ENCODE results near the gene UBE2F. TPM values are rescaled to one million over a fixed set of nuclear protein-coding genes. Genes with fewer than 3 reads are reported as not detected.
A peak's percentile ranks its signal among the peaks of the same experiment; 100 is the strongest.
"Not testable (repeated sequence)": the region's sequence is repeated elsewhere in the genome, so short reads cannot be mapped to it uniquely, and the experiment has no call there.

Gene UBE2F
- total RNA-seq, 2 experiments from 2014 or later = 59.2 to 75.5 TPM

DNA sequence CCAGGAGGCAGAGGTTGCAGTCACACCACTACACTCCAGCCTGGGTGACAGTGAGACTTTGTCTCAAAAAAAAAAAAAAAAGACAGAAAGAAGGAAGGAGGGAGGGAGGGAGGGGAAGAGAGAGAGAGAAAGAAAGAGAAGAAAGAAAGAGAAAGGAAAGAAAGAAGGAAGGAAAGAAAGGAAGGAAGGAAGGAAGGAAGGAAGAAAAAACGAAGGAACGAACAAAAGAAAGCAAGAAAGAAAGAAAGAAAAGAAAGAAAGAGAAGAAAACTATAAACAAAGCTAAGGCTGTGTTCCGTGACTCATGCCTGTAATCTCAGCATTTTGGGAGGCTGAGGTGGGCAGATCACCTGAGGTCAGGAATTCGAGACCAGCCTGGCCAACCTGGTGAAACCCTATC lies 15.5 kb upstream of the UBE2F start:
- DNase-seq; CTCF ChIA-PET; H3K36me3 Mint-ChIP-seq (ENCODE audit: low read depth); ATAC-seq; H3K4me3 Mint-ChIP-seq; H3K27me3 Mint-ChIP-seq; H3K4me1 Mint-ChIP-seq; POLR2A ChIA-PET; H3K27ac Mint-ChIP-seq; H3K9me3 Mint-ChIP-seq (ENCODE audit: low read depth); intact Hi-C loops (cut with DNase I, micrococcal nuclease): not testable (repeated sequence)

DNA sequence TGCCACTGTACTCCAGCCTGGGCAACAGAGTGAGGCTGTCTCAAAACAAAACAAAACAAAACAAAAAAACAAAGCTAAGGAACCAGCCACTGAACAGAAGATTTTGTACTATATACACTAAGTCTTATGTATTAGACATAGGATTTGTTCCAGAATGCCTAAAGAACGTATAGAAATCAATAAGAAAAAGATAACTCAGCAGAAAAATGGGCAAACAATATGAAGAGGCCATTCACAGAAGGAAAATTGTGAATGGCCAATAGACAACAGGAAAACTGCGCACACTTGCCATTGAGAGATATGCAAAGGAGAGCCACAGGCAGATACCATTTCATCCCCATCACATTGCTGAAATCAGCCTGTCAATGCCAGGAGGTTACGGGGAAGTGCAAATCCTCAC lies 14.9 kb upstream of the UBE2F start:
- Mint-ChIP-seq H3K27ac (no peak overlapping the region), H3K4me1 (no peaks in the 10 kb centered on the region), H3K9me3 (ENCODE audit: low read depth) (no peaks in the 10 kb centered on the region), H3K4me3 (no peak overlapping the region), H3K27me3 (peaks cover 9% of the 10 kb centered on the region), H3K36me3 (ENCODE audit: low read depth) (no peaks in the 10 kb centered on the region)
- DNase-seq (no peak), ATAC-seq (no peak)
- ChIA-PET POLR2A (no interaction called here), CTCF (interaction anchor here (0.6 kb wide), 1 partner anchor 196 kb away, joined by 3 read pairs; no protein-coding TSS in a partner anchor)
- intact Hi-C loops (cut with DNase I, micrococcal nuclease) = no loop called here

DNA sequence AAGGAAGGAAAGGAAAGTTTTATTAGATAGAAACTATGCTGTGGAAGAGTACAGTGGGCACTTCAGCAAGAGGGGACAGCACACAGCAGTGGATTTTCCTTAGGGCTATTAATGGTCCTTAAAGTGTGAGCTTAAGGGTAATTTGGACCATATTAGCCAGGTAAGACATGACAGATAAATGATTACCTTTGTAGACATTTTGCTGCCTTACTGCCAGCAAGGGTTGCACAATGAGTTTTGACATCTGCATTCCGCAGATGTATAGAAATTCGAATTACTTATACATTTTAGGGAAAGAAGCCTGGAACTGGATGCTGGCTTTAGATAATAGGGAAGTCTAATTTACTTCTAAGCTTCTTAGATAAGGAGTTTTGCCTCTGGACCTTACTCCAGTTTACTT lies 14.0 kb upstream of the UBE2F start:
- intact Hi-C loops (cut with DNase I, micrococcal nuclease) = no loop called here
- Mint-ChIP-seq H3K36me3 (ENCODE audit: low read depth) (no peaks in the 10 kb centered on the region), H3K27ac (no peak overlapping the region), H3K4me1 (no peaks in the 10 kb centered on the region), H3K9me3 (ENCODE audit: low read depth) (no peaks in the 10 kb centered on the region), H3K4me3 (no peak overlapping the region), H3K27me3 (peaks cover 10% of the 10 kb centered on the region)
- ChIA-PET CTCF (interaction anchor here (1.4 to 2.4 kb wide), 2 partner anchors 11 to 16 kb away, joined by 6 read pairs; no protein-coding TSS in a partner anchor), POLR2A (no interaction called here)
- ATAC-seq (no peak), DNase-seq (no peak)

GRCh38 chr2:237955640-237956401 lies 11.0 kb upstream of the UBE2F start:
- no peak overlapping the region for H3K27ac Mint-ChIP-seq
- DNase-seq (peak; percentile 27), ATAC-seq (peak; percentile 39)
- no peaks in the 10 kb centered on the region for H3K4me1 Mint-ChIP-seq
- CTCF ChIA-PET = interaction anchor here (1.0 kb wide), 1 partner anchor 307 kb away, joined by 3 read pairs; no protein-coding TSS in a partner anchor
- POLR2A ChIA-PET = no interaction called here
- no peaks in the 10 kb centered on the region for H3K9me3 Mint-ChIP-seq (ENCODE audit: low read depth)
- no peaks in the 10 kb centered on the region for H3K36me3 Mint-ChIP-seq (ENCODE audit: low read depth)
- H3K4me3 Mint-ChIP-seq = no peak overlapping the region
- intact Hi-C loops (cut with DNase I, micrococcal nuclease) = no loop called here
- peaks cover 10% of the 10 kb centered on the region for H3K27me3 Mint-ChIP-seq

DNA sequence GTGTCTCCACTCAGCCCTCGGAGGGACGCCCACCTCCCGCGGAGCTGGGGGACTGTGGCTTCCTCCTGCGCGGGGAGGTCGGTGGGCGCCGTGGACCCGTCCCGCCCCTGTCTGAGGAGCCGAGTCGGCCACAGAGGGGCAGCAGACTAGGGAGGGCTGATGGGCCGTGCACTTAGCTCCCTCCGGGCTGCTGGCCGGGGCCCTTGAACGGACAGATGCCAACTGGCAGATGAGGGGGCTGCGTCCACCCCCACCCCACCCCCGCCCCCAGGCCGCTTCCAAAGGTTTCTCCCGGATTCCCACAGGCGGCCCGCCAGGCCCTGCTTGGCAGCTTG lies 10.4 kb upstream of the UBE2F start:
- H3K27me3 Mint-ChIP-seq = peaks cover 10% of the 10 kb centered on the region
- H3K4me1 Mint-ChIP-seq = no peaks in the 10 kb centered on the region
- no peak for DNase-seq
- ATAC-seq = no peak
- H3K4me3 Mint-ChIP-seq = no peak overlapping the region
- no peaks in the 10 kb centered on the region for H3K36me3 Mint-ChIP-seq (ENCODE audit: low read depth)
- H3K9me3 Mint-ChIP-seq (ENCODE audit: low read depth) = no peaks in the 10 kb centered on the region
- POLR2A ChIA-PET = no interaction called here
- intact Hi-C loops (cut with DNase I, micrococcal nuclease) = no loop called here
- no peak overlapping the region for H3K27ac Mint-ChIP-seq
- CTCF ChIA-PET = interaction anchor here (0.8 kb wide), 1 partner anchor 16 kb away, joined by 3 read pairs; no protein-coding TSS in a partner anchor

GRCh38 chr2:237961637-237962036 lies 5.2 kb upstream of the UBE2F start:
- ChIA-PET CTCF (no interaction called here), POLR2A (no interaction called here)
- Mint-ChIP-seq H3K27ac (no peak overlapping the region), H3K27me3 (peaks cover 4% of the 10 kb centered on the region), H3K4me1 (no peaks in the 10 kb centered on the region), H3K36me3 (ENCODE audit: low read depth) (no peaks in the 10 kb centered on the region), H3K4me3 (no peak overlapping the region), H3K9me3 (ENCODE audit: low read depth) (peaks cover 10% of the 10 kb centered on the region)
- intact Hi-C loops (cut with DNase I, micrococcal nuclease) = no loop called here
- no peak for ATAC-seq
- DNase-seq = no peak

GRCh38 chr2:237962432-237963084 lies 4.3 kb upstream of the UBE2F start:
- intact Hi-C loops (cut with DNase I, micrococcal nuclease) = no loop called here
- H3K36me3 Mint-ChIP-seq (ENCODE audit: low read depth) = peaks cover 1% of the 10 kb centered on the region
- peaks cover 1% of the 10 kb centered on the region for H3K4me1 Mint-ChIP-seq
- ATAC-seq (no peak), DNase-seq (no peak)
- no peaks in the 10 kb centered on the region for H3K27me3 Mint-ChIP-seq
- CTCF ChIA-PET = interaction anchor here (0.6 kb wide), 1 partner anchor 98 kb away, joined by 3 read pairs; no protein-coding TSS in a partner anchor
- no peak overlapping the region for H3K4me3 Mint-ChIP-seq
- H3K27ac Mint-ChIP-seq = no peak overlapping the region
- H3K9me3 Mint-ChIP-seq (ENCODE audit: low read depth) = peaks cover 10% of the 10 kb centered on the region
- POLR2A ChIA-PET = no interaction called here

DNA sequence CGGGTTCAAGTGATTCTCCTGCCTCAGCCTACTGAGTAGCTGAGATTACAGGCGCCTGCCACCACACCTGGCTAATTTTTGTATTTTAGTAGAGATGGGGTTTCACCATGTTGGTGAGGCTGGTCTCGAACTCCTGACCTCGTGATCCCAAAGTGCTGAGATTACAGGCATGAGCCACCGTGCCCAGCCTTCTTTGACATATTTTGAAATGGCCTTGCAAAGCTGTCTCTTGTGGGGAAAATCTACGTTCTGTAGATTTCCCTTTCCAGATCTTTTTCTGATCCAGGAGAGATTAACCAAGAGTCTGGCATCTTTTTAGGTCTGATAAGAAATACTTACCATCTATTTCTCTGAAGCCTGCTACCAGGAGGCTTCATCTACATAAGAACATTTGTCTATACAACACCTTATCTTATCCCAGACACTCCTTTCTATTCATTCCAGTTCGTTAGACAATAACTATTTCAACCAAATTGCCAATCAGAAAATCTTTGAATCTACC lies 3.3 kb upstream of the UBE2F start:
- intact Hi-C loops (cut with DNase I, micrococcal nuclease); ATAC-seq; H3K36me3 Mint-ChIP-seq (ENCODE audit: low read depth); H3K27ac Mint-ChIP-seq; H3K4me3 Mint-ChIP-seq; DNase-seq; CTCF ChIA-PET; H3K27me3 Mint-ChIP-seq: not testable (repeated sequence)
- Mint-ChIP-seq H3K9me3 (ENCODE audit: low read depth) (peaks cover 10% of the 10 kb centered on the region), H3K4me1 (peaks cover 11% of the 10 kb centered on the region)
- POLR2A ChIA-PET = interaction anchor here (0.5 kb wide), 1 partner anchor 237 kb away, joined by 3 read pairs; no protein-coding TSS in a partner anchor

- Mint-ChIP-seq H3K9me3 (ENCODE audit: low read depth) (peaks cover 10% of the 10 kb centered on the region), H3K4me1 (peaks cover 18% of the 10 kb centered on the region), H3K27me3 (no peaks in the 10 kb centered on the region), H3K4me3 (no peak overlapping the region), H3K27ac (no peak overlapping the region), H3K36me3 (ENCODE audit: low read depth) (peaks cover 4% of the 10 kb centered on the region)
- ChIA-PET CTCF (no interaction called here), POLR2A (no interaction called here)
- intact Hi-C loops (cut with DNase I, micrococcal nuclease) = no loop called here
- DNase-seq = no peak
- no peak for ATAC-seq
These were observed 2.6 kb upstream of the UBE2F start for GRCh38 chr2:237964194-237964577.

GRCh38 chr2:237964578-237965404 lies 2.0 kb upstream of the UBE2F start:
- no peak overlapping the region for H3K4me3 Mint-ChIP-seq
- DNase-seq = no peak
- POLR2A ChIA-PET = interaction anchor here (0.6 kb wide), 1 partner anchor 45 kb away, joined by 3 read pairs; no protein-coding TSS in a partner anchor
- CTCF ChIA-PET = no interaction called here
- intact Hi-C loops (cut with DNase I, micrococcal nuclease) = loop anchor here in 1 of 2 experiments (5.0 kb wide), 2 partner anchors 272 to 323 kb away; partner anchors contain the start of gene PER2
- H3K4me1 Mint-ChIP-seq = peaks cover 24% of the 10 kb centered on the region
- H3K27ac Mint-ChIP-seq = no peak overlapping the region
- no peak for ATAC-seq
- no peaks in the 10 kb centered on the region for H3K27me3 Mint-ChIP-seq
- peaks cover 10% of the 10 kb centered on the region for H3K9me3 Mint-ChIP-seq (ENCODE audit: low read depth)
- H3K36me3 Mint-ChIP-seq (ENCODE audit: low read depth) = peaks cover 10% of the 10 kb centered on the region

- H3K4me3 Mint-ChIP-seq = peak overlapping the region; percentile 73
- ATAC-seq, DNase-seq, H3K27me3 Mint-ChIP-seq, POLR2A ChIA-PET, H3K27ac Mint-ChIP-seq: not testable (repeated sequence)
- H3K9me3 Mint-ChIP-seq (ENCODE audit: low read depth) = peaks cover 10% of the 10 kb centered on the region
- intact Hi-C loops (cut with DNase I, micrococcal nuclease) = loop anchor here (1.0 to 5.0 kb wide), 11 partner anchors 32 to 461 kb away; partner anchors contain the start of genes PER2 (in 2 of the 2), ASB1 (in 1 of the 2), ILKAP (in 1 of the 2) and RAMP1 (in 1 of the 2)
- H3K4me1 Mint-ChIP-seq = peaks cover 32% of the 10 kb centered on the region
- CTCF ChIA-PET = interaction anchor here (0.9 kb wide), 1 partner anchor 28 kb away, joined by 3 read pairs; no protein-coding TSS in a partner anchor
- peaks cover 13% of the 10 kb centered on the region for H3K36me3 Mint-ChIP-seq (ENCODE audit: low read depth)
These were observed 970 bp upstream of the UBE2F start for GRCh38 chr2:237965844-237966243.

Measured in activated CD4-positive, alpha-beta T cell treated with anti-CD3 and anti-CD28 coated beads for 36 hours (primary cell).